ENCODE measurements around the gene KRTAP5-4.

The KRTAP5-4 gene

GRCh38 chr11:1645357-1645821, 23.5 kb upstream of the KRTAP5-4 start:
- Histone ChIP-seq H3K9me3 (replicated peaks; ENCODE audit: insufficient read depth, low read length) (no peaks in the 10 kb centered on the region), H3K27ac (ENCODE audit: low read length) (no peak overlapping the region), H2AFZ (ENCODE audit: low read length) (no peak overlapping the region), H3K79me2 (ENCODE audit: low read length) (no peaks in the 10 kb centered on the region), H3K4me3 (ENCODE audit: low read length) (no peak overlapping the region), H3K4me1 (ENCODE audit: low read length) (no peaks in the 10 kb centered on the region), H3K9me2 (replicated peaks; ENCODE audit: insufficient read depth, low read length) (no peaks in the 10 kb centered on the region), H3K36me3 (replicated peaks; ENCODE audit: insufficient read depth, low read length) (no peaks in the 10 kb centered on the region), H3K27me3 (replicated peaks; ENCODE audit: insufficient read depth, low read length) (peaks cover 90% of the 10 kb centered on the region), H4K20me1 (ENCODE audit: insufficient read depth, low read length) (no peaks in the 10 kb centered on the region), H3K4me2 (ENCODE audit: low read depth, low read length) (no peak overlapping the region), H3K9ac (ENCODE audit: low read length) (no peak overlapping the region), H3F3A (ENCODE audit: insufficient read depth, low read length) (no peaks in the 10 kb centered on the region)
- TF ChIP-seq EZH2phosphoT487 (IDR thresholded peaks at IDR 0.05; ENCODE audit: low read length) (no peak), CTCF (IDR thresholded peaks at IDR 0.05; ENCODE audit: low read length) (no peak), EZH2 (optimal IDR thresholded peaks at IDR 0.05; ENCODE audit: low read depth, low read length) (no peak)
- no peak for DNase-seq

GRCh38 chr11:1644601-1645356, 22.8 kb upstream of the KRTAP5-4 start:
- H3K27ac ChIP-seq (ENCODE audit: low read length), result no peak overlapping the region
- H3K4me2 ChIP-seq (ENCODE audit: low read depth, low read length), result no peak overlapping the region

GRCh38 chr11:1643146-1643690, 21.3 kb upstream of the KRTAP5-4 start:
- Histone ChIP-seq H3K79me2 (ENCODE audit: low read length) (no peaks in the 10 kb centered on the region), H3K9me3 (replicated peaks; ENCODE audit: insufficient read depth, low read length) (no peaks in the 10 kb centered on the region), H3F3A (ENCODE audit: insufficient read depth, low read length) (no peaks in the 10 kb centered on the region), H3K27me3 (replicated peaks; ENCODE audit: insufficient read depth, low read length) (peaks cover 94% of the 10 kb centered on the region), H3K4me1 (ENCODE audit: low read length) (no peaks in the 10 kb centered on the region), H3K4me2 (ENCODE audit: low read depth, low read length) (no peak overlapping the region), H2AFZ (ENCODE audit: low read length) (no peak overlapping the region), H4K20me1 (ENCODE audit: insufficient read depth, low read length) (no peaks in the 10 kb centered on the region), H3K4me3 (ENCODE audit: low read length) (no peak overlapping the region), H3K9me2 (replicated peaks; ENCODE audit: insufficient read depth, low read length) (no peaks in the 10 kb centered on the region), H3K9ac (ENCODE audit: low read length) (no peak overlapping the region), H3K27ac (ENCODE audit: low read length) (no peak overlapping the region), H3K36me3 (replicated peaks; ENCODE audit: insufficient read depth, low read length) (no peaks in the 10 kb centered on the region)
- no peak for DNase-seq
- TF ChIP-seq EZH2 (optimal IDR thresholded peaks at IDR 0.05; ENCODE audit: low read depth, low read length), result no peak
- TF ChIP-seq CTCF (IDR thresholded peaks at IDR 0.05; ENCODE audit: low read length), result no peak
- TF ChIP-seq EZH2phosphoT487 (IDR thresholded peaks at IDR 0.05; ENCODE audit: low read length), result no peak

More at GRCh38 chr11:1644601-1645356, 22.8 kb upstream of the KRTAP5-4 start:
- Histone ChIP-seq H3K36me3 (replicated peaks; ENCODE audit: insufficient read depth, low read length) (no peaks in the 10 kb centered on the region), H3F3A (ENCODE audit: insufficient read depth, low read length) (no peaks in the 10 kb centered on the region), H3K4me3 (ENCODE audit: low read length) (no peak overlapping the region), H4K20me1 (ENCODE audit: insufficient read depth, low read length) (no peaks in the 10 kb centered on the region), H2AFZ (ENCODE audit: low read length) (no peak overlapping the region), H3K79me2 (ENCODE audit: low read length) (no peaks in the 10 kb centered on the region), H3K9me3 (replicated peaks; ENCODE audit: insufficient read depth, low read length) (no peaks in the 10 kb centered on the region), H3K27me3 (replicated peaks; ENCODE audit: insufficient read depth, low read length) (peaks cover 90% of the 10 kb centered on the region), H3K9me2 (replicated peaks; ENCODE audit: insufficient read depth, low read length) (no peaks in the 10 kb centered on the region), H3K4me1 (ENCODE audit: low read length) (no peaks in the 10 kb centered on the region), H3K9ac (ENCODE audit: low read length) (no peak overlapping the region)
- TF ChIP-seq CTCF (IDR thresholded peaks at IDR 0.05; ENCODE audit: low read length), result no peak
- no peak for TF ChIP-seq EZH2phosphoT487 (IDR thresholded peaks at IDR 0.05; ENCODE audit: low read length)
- no peak for TF ChIP-seq EZH2 (optimal IDR thresholded peaks at IDR 0.05; ENCODE audit: low read depth, low read length)
- no peak for DNase-seq
